Amygdala (tissue), 56 donors: ENCODE measurements around the gene RPL10.

Experiments used
- DNase-seq, 56 donors: peaks; one replicate each; lab custom pipeline; 2025; lab: John Stamatoyannopoulos, UW

The RPL10 gene

DNA sequence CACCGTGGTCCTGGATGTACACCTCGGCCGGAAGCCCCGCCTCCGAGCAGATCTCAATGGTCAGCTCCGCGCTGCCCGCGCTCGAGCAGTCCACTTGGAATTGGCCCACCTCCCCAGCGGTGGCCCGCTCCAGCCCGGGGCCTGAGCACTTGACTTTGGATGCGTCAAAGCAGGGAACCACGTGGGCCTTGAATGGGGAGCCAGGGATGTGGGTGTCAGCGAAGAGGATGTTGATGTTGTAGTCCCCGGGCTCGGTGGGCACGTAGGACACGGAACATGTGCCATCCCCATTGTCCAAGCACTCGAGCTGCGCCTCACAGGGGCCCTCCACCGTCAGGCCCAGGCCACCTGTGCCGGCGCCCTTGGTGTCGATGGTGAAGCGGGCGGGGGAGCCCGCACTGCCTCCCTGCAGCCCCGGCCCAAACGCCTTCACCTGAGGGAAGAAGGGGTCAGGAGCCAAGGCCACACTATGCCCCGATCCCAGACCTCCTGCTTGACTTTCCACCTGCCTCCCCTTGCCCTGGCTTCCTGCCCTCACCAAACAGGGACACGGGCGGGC, 37.9 kb upstream of the RPL10 start:
- DNase-seq, result no peak

DNA sequence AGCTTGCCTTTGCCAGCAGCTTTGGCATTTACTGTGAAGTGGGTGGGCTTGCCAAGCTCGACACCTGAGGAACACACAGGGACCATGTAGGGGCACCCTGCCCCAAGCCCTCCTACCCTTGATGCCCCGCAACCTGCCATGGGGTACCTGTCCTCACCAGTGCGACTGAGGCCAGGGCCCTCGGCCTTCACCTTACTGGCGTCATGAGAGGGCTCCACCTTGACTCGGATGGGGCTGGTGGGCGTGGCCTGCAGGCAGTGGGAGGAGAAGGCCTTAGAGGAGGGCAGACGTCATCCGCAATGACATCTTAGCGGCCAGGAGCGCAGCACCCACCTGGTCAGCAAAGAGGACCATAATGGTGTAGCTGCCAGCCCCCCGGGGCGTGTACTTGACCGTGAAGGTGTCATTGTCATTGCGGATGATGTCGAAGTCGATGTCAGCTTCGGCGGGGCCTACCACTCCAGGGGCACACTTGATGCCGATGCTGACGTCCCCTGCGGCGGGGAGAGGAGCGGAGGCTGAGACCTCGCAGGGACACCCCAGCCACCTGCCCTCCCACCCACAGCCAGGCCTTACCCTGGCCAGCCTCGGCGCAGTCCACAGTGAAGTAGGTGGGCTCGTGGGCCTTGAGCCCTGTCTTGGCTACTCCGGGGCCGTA, 36.0 kb upstream of the RPL10 start:
- DNase-seq, result no peak

DNA sequence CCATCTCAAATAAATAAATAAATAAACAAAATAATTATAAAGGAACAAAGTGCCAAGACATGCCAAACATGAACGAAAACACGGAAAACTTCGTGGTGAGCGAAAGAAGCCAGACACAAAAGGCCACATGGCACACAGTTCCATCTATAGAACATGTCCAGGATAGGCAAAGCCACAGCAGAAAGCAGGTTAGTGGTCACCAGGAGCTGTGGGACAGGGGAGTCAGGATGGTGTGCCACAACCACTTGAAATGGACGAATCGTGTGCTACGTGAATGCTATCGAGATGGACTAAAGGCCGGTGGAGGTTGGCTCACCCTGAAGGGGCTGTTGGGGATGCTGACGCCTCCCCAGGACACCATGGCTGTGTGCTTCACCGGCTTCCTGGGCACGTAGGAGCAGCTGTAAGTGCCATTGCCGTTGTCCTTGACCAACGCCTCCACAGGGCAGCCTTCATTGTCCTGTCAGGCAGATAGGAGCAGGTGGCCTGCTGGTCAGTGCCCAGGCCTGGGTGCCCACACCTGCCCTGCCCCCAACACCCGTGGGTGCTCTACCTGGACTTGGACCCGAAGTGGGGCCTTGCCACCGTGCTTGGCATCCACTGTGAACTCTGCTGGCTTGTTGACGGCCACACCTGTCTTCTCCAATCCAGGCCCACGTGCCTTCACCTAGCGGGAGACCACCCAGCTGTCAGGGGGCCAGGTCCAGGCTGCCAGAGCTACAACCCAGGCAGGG, 34.3 kb upstream of the RPL10 start:
- DNase-seq, result no peak

DNA sequence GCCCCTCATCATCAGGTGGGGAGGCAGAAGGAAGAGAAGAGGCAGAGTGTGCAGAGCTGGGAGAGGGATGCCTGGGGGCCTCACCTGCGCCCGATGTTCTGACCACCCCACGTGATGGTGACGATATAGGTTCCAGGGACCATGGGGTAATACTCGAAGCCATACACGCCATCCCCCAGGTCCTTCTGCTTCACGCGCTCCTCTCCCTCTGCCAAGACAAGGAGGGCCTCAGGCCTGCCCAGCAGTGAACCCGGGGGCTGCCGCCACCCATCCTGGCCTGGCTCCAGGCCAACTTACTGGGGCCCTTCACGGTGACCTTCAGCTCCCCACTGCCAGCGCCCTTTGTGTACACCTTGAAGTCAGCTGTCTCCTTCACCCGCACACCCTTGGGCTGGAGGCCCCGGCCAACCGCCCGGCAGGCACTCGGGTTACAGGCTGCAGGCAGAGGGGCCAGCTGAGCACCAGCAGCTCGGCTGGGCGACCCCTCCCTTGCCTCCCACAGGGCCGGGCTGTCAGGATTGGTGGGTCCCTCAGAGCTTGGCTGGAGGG, 33.1 kb upstream of the RPL10 start:
- no peak for DNase-seq

DNA sequence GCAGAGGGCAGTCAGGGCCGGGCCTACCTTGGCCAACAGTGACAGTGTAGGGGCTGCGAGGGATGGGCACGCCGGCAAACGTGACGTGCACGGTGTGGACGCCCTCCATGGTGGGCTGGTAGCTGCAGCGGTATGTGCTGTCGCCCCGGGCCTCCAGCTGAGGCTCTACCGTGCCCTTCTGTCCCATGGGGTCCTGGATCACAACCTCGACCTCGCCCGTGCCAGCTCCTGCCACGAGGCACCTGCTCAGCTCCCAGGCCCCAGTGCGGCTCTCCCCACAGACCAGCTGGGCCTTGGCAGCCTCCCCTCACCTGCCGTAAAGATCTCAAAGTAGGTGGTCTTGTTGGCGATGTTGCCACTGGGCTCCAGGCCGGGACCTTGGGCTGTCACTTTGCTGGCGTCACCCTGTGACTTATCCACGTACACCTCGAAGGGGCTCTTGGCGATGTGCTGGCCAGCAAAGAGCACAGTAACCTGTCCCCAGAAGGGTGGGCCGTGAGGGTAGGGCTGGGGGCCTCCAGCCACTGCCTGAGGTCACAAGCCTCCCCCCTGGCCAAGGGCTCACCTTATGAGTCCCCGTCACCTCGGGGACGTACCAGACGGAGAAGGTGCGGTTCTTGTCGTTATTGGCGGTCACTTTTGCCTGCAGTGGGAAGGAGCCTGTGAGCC, 32.0 kb upstream of the RPL10 start:
- DNase-seq, result no peak

DNA sequence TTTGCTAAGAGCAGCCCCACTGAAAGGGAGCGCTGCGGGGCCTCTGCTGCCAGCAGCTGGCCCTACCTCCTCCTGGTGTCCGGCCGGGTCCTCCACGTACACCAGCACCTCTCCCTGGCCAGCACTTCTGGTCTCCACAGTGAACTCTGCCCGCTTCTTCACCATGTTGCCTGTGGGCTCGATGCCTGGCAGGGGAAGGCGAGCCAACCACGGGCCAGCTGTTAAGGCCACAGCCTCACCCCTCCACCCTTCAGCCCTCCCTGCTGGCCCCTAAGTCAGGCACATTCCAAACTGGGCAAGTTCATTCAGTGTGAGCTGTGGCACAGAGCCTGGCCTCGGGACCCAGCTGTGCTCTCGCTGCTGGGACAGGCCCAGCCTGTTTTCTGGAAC, 31.5 kb upstream of the RPL10 start:
- peak in 27 of 56 donors; percentile 3 to 66 (median 36) for DNase-seq

DNA sequence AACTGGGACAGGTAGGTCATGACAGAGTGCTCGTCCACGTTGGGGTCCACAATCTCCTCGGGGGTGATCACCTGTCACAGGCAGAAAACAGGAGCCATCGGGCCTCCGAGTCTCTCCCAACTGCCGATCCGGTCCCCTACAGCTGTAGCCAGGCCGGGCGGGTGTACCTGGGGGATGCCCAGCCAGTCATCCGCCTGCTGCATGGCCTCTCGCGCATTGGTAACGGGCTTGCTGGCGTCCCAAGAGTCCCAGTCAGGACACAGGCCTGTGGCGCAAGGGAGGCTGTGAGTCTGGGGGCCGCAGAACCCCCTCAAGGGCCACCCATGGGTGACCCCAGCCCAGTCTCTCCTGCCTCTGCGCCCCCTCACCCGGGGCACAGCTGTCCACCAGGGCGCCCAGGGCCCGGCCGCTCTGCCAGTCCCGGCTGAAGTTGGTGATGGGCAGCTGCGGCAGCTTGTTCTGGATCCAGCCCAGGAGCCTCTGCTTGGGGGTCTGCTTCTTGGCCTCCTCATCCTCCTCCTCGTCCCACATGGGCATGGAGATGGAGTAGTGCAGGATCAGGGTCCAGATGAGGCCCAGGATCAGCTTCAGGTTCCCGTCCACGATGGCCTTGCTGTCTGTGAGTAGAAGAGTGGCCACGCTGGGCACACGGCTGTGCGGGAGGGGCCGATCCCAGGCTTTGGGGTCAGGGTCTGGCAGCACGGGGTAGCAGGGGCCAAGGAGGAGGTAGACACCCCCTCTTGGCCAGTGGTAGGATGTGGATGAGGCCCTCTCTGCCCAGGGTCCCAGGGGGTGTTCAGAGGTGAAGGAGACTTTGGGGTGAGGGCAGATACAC, 30.5 kb upstream of the RPL10 start:
- no peak for DNase-seq

DNA sequence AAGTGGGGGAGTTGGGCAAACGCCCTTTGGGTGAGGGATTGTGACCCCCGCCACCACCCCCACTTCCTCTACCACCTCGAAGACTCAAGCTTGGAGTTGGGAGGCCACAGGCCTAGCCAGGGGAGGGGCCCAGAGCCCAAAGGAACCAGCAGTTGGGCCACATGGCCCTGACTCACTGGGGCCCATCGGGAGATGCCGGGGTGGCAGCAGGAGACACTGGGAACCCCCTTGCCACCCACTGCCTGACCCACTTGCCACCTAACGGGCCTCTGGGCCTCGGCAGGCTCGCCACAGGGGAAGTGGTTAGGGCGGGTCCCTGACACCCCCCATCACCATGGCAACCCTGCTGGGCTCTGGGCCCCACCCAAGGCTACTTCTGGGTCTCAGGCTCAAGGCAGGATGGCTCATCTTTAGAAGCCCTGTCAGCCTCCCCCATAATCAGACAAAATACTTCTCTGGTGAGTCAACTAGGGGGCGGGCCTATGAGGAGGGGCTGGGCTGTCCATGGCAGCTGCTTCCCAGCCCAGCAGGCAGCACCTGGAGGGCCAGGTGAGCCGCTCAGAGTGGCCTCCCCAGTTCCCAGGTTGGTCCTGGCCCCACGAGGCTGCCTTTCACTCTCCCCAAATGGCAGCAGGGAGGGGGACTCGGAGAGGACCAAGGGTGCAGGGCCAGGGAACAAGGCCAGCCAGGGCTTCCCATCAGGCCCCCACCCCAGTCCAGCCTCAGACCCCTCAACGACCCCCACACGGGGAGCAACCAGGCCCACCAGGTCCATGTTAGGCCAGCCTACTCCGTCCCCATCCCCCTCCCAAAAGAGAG, 29.3 kb upstream of the RPL10 start:
- peak in 2 of 56 donors; percentile 53 to 72 for DNase-seq

DNA sequence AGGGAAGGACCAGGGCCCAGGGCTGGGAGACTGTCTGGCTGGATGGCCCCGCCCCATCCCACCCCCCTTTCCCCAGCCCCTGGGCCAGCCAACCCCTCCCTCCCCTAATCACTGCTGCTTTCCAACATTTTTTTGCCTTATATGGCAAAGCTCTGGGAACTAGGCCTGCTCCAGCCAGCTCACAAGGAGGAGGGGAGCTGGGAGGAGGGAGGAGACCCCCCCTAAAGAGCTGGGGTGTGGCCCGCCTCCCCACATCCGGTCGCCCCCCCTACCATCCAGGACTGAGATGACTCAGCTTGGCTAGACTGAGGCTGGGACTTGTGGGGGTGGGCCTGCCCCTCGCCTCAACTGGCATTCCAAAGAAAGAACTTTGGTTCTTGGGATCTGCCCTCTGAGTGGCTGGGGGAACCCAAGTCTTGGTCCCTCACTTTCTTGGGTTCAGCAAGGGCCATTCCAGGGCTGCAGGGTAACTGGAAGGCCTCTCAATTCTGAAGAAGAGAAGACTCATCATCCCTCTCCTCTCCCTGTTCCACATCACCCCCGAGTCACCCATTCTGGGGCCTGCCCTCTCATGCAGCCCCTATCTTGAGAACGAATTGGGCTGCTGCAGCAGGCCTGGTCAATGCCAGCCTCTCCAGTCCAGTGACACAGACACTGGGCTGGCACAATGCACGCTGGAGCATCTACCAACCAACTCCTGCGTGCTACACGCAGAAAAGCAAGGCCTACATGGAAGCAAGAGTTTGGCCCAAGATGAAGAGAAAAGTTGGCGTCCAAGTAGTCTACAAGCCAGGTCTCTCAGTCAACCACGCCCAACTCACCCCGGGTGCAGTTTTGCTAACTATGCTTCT, 28.5 kb upstream of the RPL10 start:
- DNase-seq, result peak in 32 of 56 donors; percentile 5 to 72 (median 33)

DNA sequence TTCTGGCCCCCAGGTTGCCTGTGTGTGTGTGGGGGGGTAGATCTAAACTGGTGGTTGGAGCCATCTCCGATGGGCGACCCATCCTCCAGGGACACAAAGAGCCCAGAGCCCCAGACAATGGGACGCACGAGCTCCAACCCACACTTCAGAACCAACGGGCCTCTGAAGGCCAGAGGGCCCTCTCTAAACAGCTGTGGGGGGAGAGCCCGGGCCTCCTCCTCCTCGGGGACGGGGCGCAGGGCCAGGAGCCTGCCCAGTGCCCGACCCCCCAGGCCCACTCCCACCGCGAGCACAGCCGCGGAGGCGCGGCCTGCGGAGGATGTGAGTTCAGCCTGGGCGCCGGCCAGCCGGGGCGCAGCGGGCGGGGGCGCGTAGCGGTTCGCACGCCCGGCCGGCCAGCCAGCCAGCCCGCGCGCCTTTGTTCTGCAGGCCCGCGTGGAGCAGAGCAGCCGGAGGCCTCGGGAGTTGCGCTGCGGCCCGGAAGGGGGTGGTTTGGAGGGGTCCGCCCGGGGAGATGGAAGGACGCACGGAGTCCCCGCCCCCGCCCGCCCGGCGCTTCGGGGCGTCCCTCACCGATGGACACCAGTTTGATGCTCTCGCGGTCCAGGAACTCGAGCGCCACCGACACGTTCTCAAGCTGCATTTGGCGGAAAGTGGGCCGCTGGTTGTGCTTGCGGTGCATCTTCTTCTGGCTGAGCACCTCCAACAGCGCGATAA, 27.7 kb upstream of the RPL10 start:
- DNase-seq, result peak in 4 of 56 donors; percentile 3 to 22 (median 14)

DNA sequence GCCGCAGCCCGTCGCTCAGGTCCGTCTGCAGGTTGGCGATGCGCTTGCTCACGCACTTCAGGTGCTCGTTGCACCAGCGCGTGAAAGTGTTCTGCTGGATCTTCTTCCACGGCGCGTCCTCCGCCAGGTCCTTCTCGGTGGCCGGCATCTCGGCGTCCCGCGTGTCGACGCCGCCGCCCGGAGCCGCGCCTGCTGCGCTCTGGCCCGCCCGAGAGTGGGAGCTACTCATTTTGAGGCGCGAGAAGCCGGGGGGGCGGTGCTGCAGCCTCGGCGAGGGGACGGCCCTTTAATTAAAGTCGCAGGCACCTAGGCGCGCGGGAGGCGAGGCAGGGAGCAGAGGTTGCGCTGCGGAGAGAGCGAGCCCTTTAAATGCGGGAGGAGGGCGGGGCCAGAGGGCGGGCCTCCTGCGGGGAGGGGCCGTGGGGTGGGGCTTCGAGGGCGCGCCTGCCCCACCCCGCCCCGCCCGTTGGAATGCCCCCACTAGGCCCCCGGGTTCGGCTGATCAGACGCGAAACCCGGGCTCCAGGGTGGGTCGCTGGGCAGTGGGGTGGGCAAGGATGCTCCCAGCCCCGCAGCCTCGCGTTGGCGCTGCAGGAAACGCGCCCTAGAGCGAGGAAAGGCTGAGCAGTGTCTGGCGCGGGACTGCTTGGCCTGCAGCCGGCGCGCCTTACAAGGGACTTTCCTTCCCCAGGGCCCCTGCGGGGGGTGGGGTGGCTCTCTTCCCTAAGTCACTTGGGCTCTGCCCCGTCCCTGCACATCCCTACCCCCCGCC, 27.0 kb upstream of the RPL10 start:
- peak in 54 of 56 donors; percentile 13 to 93 (median 79) for DNase-seq

DNA sequence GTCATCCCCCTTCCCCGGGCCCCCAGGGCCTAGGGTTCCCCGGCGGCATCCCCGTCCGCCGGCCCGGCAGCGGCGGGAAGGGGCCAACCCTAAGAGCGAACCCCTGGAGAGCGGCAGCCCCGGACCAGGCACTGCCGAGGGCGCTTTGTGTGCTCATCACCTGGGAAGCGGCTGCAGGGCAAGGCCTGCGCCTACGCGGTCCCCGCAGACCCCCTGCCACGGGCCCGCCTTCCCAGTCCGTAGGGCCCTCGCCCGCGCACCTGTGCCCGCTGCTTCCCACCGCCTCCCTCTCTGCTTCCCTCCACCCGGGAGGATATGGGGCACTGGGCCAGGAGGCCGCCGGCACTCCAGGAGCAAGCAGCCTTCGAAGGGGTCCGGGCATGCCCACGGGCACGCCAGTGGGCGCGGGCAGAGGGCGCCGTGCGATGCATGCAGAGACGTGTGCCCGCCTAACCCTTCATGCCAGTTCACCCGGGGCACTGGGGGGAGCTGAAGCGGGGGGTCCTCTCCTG, 26.3 kb upstream of the RPL10 start:
- DNase-seq, result no peak

DNA sequence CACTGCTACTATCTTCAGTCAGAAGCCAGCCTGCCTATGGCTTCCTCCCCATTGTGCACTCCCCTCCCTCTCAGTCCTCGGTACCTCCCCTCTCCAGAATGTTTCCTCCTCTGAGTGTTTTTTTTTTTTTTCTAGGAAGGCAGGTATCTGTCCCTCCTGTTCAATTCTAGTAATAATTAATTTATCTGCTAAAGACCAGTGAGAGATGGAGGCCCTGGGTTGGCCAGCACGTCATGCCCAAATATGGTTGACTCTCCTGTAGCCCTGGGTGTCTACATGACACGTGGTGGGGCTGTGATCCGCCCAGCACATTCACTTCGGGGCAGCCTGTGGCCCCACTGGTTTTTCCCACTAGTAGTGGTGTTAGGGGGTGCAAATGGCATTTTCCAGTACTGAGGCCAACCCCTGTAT, 25.6 kb upstream of the RPL10 start:
- DNase-seq, result no peak

DNA sequence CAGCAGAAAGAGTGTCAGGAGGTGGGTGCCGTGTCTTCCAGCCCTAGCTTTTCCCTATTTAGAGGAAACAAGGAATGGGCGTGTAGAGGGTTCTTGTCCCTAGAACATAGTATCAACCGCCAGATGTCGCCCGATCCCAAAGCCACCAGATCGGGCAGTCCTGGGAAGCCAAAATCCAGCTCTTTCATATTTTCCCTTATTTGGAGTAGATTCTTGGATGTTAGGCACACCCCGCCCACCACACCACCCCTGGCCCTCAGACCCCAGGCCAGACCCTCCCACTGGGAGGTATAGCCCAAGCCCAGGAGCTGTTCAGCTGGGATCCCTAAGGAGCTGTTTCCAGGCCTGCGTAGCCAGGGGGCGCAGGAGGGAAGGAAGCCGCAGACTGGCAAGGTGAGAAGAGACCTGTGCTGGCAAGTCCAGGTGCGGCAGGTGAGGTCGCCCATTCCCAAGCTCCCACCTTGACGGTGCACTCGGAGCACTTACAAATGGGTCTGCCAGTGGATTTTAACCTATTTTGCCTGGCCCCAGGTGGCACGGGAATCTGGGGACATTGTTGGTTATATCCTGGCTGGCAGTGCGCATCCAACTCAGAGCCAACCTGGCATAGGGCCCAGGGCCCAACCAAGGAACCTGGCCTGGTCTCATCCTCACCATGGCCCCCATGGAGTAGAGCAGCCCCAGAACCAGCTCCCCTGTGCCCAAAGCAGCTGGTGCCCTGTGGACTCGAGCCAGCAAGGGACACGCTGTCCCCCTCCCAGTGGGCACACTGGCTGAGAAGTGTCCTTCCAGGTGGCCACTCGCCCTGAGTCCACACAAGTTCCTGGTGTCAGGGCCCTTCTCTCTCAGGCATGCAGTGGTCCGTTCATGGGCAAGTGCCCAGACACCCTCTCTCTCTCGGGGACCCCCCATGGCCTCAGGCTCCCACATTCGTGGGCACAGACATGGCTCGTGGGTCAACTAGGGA, 24.6 kb upstream of the RPL10 start:
- DNase-seq, result peak in 32 of 56 donors; percentile 5 to 73 (median 34)
